Measurements from ENCODE around the gene ERCC5.

ERCC5 gene

DNA sequence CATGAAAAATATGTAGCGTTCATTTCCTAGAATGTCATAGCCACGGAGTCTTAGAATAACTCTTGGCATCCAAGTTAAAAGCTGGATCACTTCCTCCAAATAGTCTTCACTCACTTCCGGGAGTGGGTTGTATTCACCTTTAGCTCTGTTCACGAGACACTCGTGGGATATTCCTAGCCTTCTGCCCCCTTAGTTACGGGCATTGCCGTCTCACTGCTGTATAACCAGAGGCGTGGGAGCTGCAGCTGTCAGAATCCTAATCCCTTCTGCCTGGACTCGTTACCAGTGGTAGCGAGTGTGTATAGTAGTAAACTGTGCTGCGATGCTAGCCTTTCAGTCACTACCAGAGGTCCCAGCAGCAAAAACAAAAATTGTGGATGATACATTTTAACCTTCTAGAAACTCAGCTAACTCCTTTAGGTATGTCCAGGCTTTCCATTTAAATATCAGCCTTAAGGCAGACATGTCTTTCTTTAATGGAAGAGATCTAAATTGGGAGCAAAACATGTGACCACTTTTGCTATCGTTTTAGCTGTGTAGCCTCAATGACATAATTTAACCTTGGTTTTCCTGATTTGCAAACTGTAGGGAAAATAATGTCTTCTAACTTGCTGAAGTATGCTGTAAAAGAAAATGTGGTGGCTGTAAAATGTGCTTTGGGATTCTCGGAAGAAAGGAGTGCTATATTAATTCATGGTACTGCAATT is 34.1 kb downstream of the ERCC5 start:
- DNase-seq = no peak

DNA sequence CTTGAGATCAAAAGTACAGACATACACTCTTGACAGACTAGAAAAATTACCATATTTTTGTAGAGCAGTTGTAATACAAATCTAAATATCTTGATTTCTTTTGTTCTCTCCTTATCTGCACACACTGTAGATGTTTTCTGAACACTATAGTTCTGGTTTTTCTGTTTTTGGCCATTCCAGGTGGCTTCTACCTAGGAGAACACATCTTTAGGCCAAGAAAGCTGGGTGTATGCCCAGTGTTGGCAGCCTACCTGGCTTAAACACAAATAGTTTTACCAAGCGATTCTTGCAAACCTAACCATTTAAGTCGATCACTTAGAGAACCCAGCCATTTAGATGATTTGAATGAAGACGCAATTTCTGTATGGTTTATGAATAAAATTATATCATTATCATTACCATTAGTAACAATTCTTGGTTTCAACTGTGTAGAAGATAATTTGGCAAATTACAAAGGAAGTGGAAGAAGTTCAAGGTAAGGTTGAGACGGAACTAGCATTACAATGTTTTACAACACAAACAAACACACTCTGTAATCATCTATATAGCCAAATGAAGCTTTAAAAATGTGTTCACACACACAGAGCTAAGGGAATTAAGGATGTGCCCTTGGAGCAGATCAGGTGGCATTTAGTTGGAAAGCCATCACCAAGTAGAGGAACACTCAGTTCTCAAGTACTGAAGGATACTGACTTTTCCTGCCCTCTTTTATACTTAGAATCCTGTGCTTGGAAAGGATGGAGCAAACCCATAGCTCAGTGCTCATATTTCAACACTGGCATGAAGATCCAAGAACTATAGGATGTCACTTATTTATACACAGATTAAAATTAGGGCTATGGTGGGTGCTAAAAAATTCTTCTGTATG is 36.2 kb downstream of the ERCC5 start:
- DNase-seq = no peak

DNA sequence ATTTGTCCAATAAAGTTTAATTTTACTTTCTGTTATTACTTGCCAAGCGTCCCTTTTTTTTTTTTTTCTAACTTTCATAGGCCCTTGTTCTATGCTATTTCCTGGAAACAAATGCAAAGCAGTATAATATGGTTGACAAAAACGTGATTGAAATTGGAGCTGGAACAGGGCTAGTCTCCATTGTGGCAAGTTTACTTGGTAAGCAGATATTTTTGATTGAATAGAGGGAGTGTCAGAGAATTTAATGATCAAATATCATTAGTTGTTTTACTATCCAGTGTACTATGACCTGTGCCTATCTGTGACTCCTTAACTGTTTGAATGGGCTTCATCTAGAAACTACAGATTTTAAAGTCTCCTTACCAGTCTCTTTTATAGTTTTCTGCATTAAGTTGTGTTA is 46.7 kb downstream of the ERCC5 start:
- DNase-seq = no peak

DNA sequence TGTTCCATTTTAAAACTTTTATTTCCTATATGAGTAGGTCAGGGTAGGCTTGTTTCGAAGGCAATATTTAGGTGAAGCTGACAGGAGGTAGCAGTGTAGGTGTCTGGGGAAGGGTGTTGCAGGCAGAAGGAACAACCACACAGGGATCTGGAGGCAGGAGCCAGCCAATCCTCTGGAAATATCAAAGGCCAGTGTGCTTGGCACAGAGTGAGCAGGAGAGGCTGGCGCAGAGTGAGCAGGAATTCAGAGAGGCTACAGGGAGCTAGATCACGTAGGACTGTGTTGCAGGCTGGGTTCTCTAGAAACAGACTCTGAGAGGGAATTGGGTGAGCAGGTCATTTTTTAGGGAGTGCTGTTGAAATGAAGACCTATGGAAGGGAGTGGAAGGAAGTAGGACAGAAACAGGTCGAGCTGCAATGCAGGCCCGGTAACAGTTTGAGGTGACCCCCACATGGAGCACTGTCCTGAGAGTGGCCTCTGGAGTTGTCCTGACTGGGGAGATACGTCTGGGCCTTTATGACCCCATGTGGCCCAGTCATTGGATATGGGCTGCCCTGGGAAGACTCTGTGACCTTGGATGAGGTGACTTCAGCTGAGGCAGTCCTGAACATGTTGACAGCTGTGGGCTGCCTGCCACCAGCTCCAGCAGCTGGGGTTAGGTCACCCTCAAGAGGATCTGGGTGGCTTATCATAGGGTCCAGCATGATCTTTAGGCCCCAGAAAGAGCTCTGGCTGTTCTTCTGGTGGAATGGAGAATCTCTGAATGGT is 51.7 kb downstream of the ERCC5 start:
- no peak for DNase-seq

DNA sequence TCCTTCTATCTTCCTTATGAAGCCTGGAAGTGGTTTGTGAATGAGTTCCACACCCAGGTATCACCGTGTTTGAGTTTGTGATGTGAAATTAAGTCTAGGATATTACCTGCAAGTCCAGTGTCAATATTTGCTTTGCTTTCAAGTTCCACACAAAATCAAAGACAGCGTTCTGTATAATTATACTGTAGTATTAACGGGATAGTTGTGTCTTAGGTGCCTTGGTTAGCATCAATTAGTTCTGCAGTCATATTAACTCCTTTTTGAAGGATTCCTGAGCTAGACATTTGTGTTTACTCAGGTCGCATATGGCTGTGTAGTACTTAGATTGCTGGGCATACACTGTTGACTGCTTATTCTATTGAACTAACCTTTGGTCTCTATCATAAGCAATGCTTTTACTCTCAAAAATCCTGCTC is 54.4 kb downstream of the ERCC5 start:
- no peak for DNase-seq

DNA sequence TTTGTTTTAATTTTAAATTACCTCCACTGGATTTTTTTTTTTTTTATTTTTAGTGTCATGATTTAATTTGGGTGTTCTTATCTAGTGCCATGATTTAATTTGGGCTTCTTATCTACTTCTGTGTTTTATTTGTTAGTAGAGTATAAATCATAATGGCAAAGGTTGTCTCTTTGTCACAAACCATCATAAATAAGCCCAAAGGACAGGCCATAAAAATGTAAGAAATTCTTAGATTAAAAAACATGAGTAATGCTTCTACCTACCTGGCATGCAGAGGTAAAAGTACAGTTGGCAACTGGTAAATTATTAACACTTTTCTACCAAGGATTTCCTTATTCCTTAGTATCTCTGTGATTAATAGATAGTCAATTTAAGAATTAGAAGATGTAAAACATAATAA is 55.2 kb downstream of the ERCC5 start:
- DNase-seq = no peak

DNA sequence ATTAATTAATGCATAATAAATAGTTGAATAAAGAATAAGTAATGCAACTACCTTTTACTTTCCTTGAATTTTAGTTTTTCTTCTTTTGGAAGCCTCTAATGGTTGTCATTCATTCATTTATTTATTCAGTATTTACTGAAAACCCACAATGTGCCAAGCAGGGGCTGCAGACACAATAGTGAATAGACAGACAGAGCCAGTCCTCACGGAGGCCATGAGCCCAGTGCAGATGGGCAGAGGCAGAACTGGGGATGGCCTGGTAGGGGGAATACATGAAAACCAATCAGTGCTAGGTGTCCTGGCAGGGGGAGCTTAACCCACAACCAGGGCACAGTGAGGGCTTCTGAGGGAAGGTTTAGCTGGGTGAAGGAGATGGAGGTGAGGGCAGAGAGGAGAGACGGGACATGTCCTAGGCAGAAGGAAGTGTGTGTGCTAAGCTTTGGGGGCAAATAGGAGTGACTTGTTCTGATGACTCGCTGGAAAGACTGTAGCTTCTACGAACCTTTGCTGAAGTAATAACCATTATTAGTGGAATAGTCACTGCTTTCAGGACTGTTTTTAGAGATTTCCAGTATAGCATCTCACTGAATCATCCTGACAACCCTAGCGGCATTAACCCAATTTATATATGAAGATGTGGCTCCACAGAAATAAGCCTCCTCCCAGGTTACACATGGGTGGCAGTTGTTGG is 55.9 kb downstream of the ERCC5 start:
- DNase-seq = peak in 11 of 56 donors; percentile 2 to 34 (median 14)

DNA sequence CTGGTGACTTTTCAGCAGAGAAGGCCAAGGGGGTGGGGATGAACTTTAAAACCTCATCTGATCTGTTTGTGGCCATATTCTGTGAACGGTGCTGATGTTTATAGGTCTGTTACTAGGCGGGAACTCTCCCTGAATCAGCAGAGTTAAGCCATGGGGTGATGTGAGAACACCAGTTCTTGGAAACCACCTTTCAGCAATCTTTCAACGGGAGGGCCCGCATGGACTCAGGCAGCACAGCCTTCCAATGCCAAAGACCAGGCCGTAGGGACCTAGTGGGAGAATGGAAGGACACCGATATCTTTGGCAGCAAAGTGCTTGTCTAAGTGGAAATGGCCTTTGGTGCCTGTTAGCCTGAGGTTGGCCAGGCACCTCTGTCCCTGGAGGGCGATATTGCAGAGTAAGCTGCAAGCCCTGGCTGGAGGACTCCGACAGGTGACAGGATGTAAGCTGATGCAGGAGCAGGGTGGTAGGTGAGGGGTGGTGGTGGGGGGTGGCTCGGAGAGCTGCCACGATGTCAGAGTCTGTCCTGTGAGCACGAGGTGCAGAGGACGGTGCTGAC is 57.0 kb downstream of the ERCC5 start:
- DNase-seq = no peak

DNA sequence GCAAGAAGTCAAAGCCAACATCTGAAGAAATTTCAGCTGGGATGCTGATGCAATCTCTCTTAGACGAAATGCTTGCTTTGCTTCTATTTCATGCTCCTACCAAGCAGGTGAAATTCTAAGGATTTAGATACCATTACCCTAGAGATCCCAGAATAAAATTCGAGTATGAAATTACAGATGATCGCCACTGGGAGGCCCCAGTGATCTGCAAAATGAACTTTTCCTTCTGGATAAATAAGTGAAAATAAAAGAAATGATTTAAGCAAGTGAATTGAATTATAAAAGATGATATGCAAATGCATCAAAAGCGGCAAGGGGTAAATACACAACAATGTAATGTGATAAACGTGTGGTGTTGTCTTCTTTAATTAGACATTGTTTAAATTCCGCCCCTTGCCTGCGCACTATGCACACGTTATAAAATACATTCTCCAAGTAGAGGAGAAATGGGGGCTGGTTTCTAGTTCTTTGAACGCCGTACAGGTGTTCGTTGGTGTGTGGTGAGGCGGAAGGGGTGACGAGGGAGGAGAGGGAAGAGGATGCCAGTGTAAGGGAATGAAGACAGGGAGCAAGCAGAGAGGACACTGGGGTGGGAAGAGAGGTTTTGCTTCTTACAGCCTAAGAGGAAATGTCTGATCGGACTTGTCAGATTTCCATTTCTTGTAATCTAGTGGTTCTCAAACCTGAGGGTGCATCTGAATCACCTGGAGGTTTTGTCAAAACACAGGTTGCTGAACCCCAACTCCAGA is 58.0 kb downstream of the ERCC5 start:
- DNase-seq = peak in 3 of 56 donors; percentile 6 to 29 (median 10)

DNA sequence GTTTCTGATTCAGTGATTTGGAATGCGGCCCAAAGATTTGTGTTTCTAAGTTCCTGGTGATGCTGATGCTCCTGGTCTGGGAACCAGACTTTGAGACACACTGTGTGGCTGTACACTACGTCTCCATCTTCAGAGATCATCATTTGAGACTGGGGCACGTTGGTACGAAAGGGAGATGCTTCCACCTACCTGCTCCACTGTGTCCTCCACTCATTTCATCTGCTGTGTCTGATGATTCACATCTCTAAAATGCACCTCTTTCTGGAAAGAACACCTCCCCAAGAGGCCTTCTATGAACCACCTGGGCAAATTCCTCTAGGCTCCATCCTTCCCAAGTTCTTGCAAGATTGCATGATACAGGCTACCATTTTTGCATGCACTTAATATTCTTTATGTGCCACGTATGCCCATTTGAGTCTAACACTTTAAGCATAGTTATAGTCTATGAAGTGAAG is 58.6 kb downstream of the ERCC5 start:
- no peak for DNase-seq

DNA sequence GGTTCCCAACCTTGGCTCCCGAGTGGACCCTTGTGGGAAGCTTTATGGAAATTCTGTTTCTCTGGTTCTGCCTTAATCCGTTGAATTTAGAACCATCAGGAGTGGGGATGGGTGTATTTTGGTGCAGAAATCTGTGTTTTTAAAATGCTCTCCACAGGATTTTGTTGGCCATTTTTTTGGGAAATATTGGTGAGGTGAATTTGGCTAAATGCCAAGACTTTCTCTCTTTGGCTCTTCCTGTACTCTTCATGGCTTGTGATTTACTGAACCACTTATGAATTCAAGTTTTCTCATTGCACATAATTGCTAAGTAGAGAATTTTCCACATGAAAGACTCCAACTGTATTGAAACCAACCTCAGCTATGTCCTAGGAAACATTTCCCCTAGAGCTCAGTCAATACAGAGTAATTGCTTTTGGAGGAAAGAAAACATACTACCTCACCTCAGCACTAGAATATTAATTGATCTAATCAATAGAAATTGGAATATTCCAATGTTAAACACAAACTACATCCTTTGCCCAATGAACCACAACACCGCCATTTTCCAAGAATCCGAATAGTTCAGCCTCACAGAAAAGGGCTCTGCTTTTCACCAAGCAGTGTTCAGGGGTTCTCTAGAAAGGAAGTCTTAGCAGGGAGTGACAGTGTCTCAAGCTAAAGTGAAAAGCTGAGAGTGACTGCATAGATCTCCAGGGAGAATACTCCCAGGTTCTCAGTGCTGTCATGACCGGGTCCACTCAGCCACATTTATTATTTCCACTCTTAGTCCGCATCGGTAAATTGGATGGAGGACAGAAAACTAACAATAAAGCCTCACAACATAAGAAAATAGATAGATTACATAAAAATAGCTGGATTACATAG is 60.3 kb downstream of the ERCC5 start:
- no peak for DNase-seq

DNA sequence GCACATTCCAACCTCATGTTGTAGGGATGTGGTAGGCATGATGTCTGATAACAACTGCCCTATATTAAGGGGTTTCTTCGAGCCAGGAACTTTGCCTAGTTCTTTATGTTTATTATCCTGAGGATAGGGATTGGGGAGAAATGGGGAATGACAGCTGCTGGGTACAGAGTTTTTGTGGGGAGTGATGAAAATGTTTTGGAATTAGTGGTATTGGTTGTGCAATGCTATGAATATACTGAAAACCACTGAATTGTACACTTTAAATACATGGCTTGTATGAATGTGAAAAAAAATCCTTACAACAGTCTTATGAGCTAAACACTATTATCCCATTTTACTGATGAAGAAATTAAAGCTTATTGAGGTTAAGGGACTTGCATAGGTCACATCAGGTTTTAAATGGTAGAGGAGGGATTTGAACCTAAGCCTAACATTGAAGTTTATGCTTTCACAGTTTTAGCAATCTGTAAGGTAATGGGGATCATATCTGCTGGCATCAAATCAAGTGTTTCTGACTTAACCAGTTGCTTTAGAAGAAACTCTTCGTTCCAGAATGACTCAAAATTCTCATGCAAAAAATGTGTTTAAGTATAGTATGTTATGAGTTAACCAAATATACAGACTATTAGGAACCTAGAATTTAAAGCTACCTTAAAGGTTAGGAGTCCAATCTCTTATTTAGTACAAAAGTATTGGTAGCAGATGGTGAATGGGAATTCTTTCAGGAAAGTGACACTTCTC is 61.4 kb downstream of the ERCC5 start:
- no peak for DNase-seq

DNA sequence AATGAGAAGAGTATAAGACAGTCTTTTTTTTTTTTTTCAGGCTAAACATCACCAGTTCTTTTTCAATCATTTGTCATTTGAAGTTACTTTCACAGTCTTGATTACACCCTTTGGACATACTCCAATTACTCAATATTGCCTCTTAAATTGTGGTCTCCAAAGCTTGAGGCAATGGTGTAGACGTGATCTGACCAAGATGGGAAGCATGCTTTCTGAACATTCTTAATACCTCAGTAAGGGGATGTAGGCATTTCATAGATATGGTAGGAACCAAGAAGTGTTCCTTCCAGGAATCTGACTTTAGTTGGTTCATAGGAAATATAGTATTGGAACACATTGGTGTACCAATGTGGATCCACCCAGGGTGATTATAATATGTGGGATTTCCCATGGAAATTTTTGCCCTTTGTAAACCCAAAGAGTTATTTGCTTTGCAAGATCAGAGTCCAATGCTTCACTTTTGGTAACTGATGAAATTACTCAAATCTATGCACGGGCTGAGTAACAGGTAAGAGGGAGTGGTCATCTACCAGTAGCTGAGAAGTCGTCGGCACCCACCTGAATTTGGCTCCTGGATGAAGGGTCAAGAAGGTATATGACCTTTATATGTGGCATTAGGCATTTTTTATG is 62.2 kb downstream of the ERCC5 start:
- DNase-seq = no peak

DNA sequence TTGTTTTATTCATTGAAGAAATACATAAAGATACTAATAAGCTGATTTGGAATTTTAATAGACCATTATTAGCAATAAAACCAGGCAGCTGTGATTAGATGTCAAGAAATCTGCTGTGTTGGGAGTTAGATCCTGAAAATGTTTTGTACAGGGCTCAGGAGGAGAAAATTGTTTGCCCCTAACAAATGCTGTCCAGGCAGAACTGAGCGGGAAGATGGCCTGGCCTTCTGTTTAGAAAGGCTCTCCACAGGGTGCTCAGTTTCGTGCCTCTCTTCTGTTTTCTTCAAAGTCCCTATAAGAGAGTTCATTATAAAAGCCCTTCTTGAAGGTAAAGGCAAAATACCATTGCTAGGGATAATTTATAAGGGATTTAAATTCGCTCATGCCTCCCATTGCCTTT is 64.1 kb downstream of the ERCC5 start:
- no peak for DNase-seq

DNA sequence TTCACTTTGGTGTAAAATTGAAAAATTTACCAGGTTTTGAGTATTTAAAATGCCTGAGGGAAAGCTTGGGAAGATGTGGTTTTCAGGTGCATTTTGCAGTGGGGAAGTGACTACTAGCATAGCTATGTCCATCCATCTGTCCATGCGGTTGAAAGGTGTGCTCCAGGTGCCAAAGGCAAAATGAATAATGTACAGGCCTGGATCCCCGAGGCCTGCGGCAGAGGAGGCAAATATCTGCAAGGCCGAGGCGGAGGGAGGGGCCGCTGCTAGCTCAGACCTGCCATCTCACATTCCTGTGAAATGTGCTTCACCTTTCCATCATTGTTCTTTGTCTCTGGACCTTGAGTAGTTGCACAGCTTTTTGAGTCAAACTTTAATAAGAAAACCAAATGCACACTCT is 65.5 kb downstream of the ERCC5 start:
- no peak for DNase-seq

DNA sequence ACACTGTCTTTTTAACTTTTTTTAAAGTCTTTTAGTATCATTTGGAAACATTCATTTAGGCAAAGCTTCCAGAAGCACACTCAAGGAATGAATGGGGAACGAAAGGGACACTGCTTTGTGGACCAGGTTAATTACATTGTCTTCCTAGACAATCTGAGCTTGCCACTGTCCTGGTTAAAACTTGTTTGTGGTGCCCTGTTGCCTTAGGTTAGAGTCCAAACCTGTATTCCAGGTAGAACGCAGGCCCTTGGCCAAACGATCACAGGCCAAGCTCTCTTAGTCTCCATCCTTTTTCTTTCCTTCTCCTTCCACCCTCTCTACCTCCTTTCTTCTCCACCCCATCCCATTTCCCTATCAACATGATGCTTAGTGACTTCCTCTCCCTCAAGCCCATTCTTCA is 66.8 kb downstream of the ERCC5 start:
- no peak for DNase-seq

DNA sequence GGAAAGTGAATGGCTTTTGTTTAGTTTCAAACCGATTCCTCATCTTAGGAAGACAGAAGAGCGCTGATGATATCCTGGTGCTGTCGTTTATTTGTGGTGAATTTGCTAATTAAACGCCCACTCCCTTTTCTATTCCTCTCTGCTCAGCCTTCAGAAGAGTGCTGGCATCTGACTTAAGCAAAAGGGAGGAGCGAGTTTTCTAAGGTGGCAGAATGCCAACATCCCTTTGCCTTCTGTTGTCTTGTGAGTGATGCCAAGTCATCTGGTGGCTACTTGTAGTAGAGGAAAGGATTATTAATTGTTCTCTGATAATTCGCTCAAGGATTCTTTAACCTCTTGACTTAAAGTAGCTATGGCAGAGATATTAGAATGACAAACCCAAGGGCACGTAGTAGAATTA is 68.1 kb downstream of the ERCC5 start:
- DNase-seq = peak in 6 of 56 donors; percentile 3 to 43 (median 10)

DNA sequence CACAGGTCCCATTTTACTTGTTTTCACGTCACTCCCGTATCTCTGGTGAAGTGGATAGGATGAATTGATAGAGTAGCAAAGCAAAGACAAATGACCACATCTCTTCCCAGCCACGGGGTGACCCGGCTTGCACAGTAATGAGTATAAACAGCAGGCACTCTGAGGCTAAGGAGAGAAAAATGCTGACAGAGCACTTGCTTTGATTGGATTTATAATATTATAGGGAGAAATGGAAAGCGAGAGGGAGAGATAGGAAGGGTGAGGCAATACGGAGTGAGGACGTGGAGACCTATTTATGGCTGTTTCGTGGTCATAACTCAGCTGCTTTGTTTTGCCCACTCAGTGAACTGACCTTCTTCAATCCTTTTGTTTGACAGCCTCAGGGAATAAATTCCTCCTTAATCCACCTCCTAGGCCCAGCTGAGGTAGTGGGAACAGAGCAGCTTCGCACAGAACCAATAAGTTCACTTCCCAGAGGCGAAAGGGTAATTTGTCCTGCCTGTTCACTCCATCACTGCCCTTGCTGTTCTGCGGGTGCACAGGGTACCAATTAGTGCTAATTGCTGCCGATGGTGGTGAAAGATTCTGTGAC is 68.6 kb downstream of the ERCC5 start:
- DNase-seq = no peak

Measured in nucleus accumbens (tissue), 56 donors.